HEK293 (cell line): Measurements from ENCODE around the gene FAAP100.
A peak's percentile ranks its signal among the peaks of the same experiment; 100 is the strongest.

Source experiments
- BCL6B ChIP-seq: fragments of 450-650 bp; formaldehyde crosslinking; IDR thresholded peaks from 2 replicates; pipeline ENCODE4 v1.5.1; 2017; ENCODE audit warnings: missing biosample characterization, missing genetic modification characterization
- KLF7 ChIP-seq: fragments of 450-650 bp; formaldehyde crosslinking; IDR thresholded peaks from 2 replicates; pipeline ENCODE4 v1.5.1; 2016; ENCODE audit warnings: missing biosample characterization, missing genetic modification characterization, borderline replicate concordance
- PRDM10 ChIP-seq: fragments of 450-650 bp; formaldehyde crosslinking; IDR thresholded peaks from 2 replicates; pipeline ENCODE4 v1.5.1; 2016; ENCODE audit warnings: missing biosample characterization, missing genetic modification characterization
- PRDM6 ChIP-seq: fragments of 450-650 bp; formaldehyde crosslinking; IDR thresholded peaks from 2 replicates; pipeline ENCODE4 v1.5.1; 2017; ENCODE audit warnings: missing biosample characterization, missing genetic modification characterization
- SCRT2 ChIP-seq: fragments of 450-650 bp; formaldehyde crosslinking; IDR thresholded peaks from 2 replicates; pipeline ENCODE4 v1.5.1; 2016; ENCODE audit warnings: missing biosample characterization, missing genetic modification characterization
- TSHZ1 ChIP-seq: fragments of 450-650 bp; formaldehyde crosslinking; IDR thresholded peaks from 2 replicates; pipeline ENCODE4 v1.5.1; 2016; ENCODE audit warnings: missing biosample characterization, missing genetic modification characterization, borderline replicate concordance
- YY1 ChIP-seq: fragments of 450-650 bp; formaldehyde crosslinking; IDR thresholded peaks from 2 replicates; pipeline ENCODE4 v1.5.1; 2018; ENCODE audit warnings: missing biosample characterization, missing genetic modification characterization
- ZBTB6 ChIP-seq: fragments of 450-650 bp; formaldehyde crosslinking; IDR thresholded peaks from 2 replicates; pipeline ENCODE4 v1.5.1; 2017; ENCODE audit warnings: missing biosample characterization, missing genetic modification characterization
- ZNF280D ChIP-seq: fragments of 450-650 bp; formaldehyde crosslinking; IDR thresholded peaks from 2 replicates; pipeline ENCODE4 v1.5.1; 2016; ENCODE audit warnings: missing biosample characterization, missing genetic modification characterization
- ZNF335 ChIP-seq: fragments of 450-650 bp; formaldehyde crosslinking; conservative IDR thresholded peaks from 2 replicates; pipeline ENCODE4 v1.5.1; 2016; ENCODE audit warnings: missing biosample characterization, missing genetic modification characterization
- ZNF398 ChIP-seq: fragments of 450-650 bp; formaldehyde crosslinking; IDR thresholded peaks from 2 replicates; pipeline ENCODE4 v1.5.1; 2017; ENCODE audit warnings: missing biosample characterization, missing genetic modification characterization
- ZNF416 ChIP-seq: fragments of 450-650 bp; formaldehyde crosslinking; IDR thresholded peaks from 2 replicates; pipeline ENCODE4 v1.5.1; 2016; ENCODE audit warnings: missing biosample characterization, missing genetic modification characterization
- ZNF423 ChIP-seq: fragments of 450-650 bp; formaldehyde crosslinking; IDR thresholded peaks from 2 replicates; pipeline ENCODE4 v1.5.1; 2016; ENCODE audit warnings: missing biosample characterization, missing genetic modification characterization
- ZNF449 ChIP-seq: fragments of 450-650 bp; formaldehyde crosslinking; IDR thresholded peaks from 2 replicates; pipeline ENCODE4 v1.5.1; 2017; ENCODE audit warnings: missing biosample characterization, mild to moderate bottlenecking, missing genetic modification characterization, moderate library complexity
- ZNF585B ChIP-seq: fragments of 450-650 bp; formaldehyde crosslinking; IDR thresholded peaks from 2 replicates; pipeline ENCODE4 v1.5.1; 2016; ENCODE audit warnings: missing biosample characterization, missing genetic modification characterization
- ZNF645 ChIP-seq: fragments of 450-650 bp; formaldehyde crosslinking; IDR thresholded peaks from 2 replicates; pipeline ENCODE4; 2016; ENCODE audit warnings: missing biosample characterization, missing genetic modification characterization
- ZNF837 ChIP-seq: fragments of 450-650 bp; formaldehyde crosslinking; IDR thresholded peaks from 2 replicates; pipeline ENCODE4 v1.5.1; 2016; ENCODE audit warnings: missing biosample characterization, missing genetic modification characterization
- ZSCAN23 ChIP-seq: fragments of 450-650 bp; formaldehyde crosslinking; IDR thresholded peaks from 2 replicates; pipeline ENCODE4 v1.5.1; 2016; ENCODE audit warnings: missing biosample characterization, missing genetic modification characterization

FAAP100 gene

GRCh38 chr17:81513753-81514488 lies 38.2 kb downstream of the FAAP100 start (continued):
- TF ChIP-seq SCRT2 (tag by site-specific recombination) (peak; percentile 12; the same call in 1 of the 2 replicates), ZSCAN23 (0 out of 2 replicates have a peak, but pooled peaks have one; percentile 4), YY1 (0 out of 2 replicates have a peak, but pooled peaks have one; percentile 19), ZNF645 (no peak), ZNF280D (tag by site-specific recombination) (no peak), TSHZ1 (tag by site-specific recombination) (no peak), BCL6B (tag by site-specific recombination) (no peak), ZNF335 (tag by site-specific recombination) (peak; percentile 76; the same call in 1 of the 2 replicates), KLF7 (no peak; the same call in none of the 2 replicates), PRDM6 (tag by site-specific recombination) (no peak), ZNF449 (tag by site-specific recombination) (peak; percentile 37; the same call in 1 of the 2 replicates), ZNF398 (tag by site-specific recombination) (no peak), ZNF837 (tag by site-specific recombination) (no peak), ZNF585B (tag by site-specific recombination) (no peak), ZBTB6 (tag by site-specific recombination) (no peak), PRDM10 (tag by site-specific recombination) (peak; percentile 68), ZNF416 (tag by site-specific recombination) (no peak), ZNF423 (tag by site-specific recombination) (peak; percentile 95)
